DND-41 (cell line): ENCODE results near the gene HEXA.

Experiments used
- EZH2 ChIP-seq: IDR thresholded peaks from 3 replicates; pipeline ENCODE4 v1.6.1; 2012; ENCODE audit warnings: borderline replicate concordance, low read depth, mild to moderate bottlenecking, moderate library complexity, low read length, inconsistent platforms; ENCODE audit not compliant: severe bottlenecking
- TF ChIP-seq, protein P1 (sequence below): IDR thresholded peaks from 2 replicates; pipeline ENCODE4 v1.5.1; 2012; ENCODE audit warnings: borderline replicate concordance, low read length, moderate library complexity, mild to moderate bottlenecking; ENCODE audit not compliant: poor library complexity, severe bottlenecking; ENCODE audit errors: extremely low read depth

DNA sequence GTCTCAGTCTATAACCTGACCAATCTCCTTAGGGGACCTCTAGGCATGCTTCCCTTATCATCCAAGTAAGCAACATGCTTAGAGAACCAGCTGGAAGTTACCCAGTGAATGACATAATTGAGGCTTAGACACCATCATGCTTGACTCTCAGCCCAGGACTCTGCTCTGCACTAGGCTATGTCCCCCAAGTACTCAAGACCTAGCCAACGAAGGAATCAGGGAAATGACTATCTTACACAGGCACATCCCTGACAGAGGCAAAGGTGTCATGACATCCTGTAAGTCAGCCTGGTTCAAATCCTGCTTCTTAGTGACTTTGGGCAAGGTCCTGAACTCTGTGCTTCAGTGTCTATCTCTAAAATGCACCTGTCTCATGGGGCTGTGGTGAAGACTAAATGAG is 31.2 kb downstream of the HEXA start:
- TF ChIP-seq, protein P1, sequence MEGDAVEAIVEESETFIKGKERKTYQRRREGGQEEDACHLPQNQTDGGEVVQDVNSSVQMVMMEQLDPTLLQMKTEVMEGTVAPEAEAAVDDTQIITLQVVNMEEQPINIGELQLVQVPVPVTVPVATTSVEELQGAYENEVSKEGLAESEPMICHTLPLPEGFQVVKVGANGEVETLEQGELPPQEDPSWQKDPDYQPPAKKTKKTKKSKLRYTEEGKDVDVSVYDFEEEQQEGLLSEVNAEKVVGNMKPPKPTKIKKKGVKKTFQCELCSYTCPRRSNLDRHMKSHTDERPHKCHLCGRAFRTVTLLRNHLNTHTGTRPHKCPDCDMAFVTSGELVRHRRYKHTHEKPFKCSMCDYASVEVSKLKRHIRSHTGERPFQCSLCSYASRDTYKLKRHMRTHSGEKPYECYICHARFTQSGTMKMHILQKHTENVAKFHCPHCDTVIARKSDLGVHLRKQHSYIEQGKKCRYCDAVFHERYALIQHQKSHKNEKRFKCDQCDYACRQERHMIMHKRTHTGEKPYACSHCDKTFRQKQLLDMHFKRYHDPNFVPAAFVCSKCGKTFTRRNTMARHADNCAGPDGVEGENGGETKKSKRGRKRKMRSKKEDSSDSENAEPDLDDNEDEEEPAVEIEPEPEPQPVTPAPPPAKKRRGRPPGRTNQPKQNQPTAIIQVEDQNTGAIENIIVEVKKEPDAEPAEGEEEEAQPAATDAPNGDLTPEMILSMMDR: no peak
- TF ChIP-seq EZH2: no peak
